GM12874 (cell line): ENCODE results near the gene CHN1.

Source experiments
- TF ChIP-seq, protein P1 (sequence below): IDR thresholded peaks from 2 replicates; pipeline ENCODE4 v1.5.1; 2011; ENCODE audit warnings: low read depth, mild to moderate bottlenecking, control low read depth, low read length, moderate library complexity; ENCODE audit not compliant: insufficient read depth

The CHN1 gene

DNA sequence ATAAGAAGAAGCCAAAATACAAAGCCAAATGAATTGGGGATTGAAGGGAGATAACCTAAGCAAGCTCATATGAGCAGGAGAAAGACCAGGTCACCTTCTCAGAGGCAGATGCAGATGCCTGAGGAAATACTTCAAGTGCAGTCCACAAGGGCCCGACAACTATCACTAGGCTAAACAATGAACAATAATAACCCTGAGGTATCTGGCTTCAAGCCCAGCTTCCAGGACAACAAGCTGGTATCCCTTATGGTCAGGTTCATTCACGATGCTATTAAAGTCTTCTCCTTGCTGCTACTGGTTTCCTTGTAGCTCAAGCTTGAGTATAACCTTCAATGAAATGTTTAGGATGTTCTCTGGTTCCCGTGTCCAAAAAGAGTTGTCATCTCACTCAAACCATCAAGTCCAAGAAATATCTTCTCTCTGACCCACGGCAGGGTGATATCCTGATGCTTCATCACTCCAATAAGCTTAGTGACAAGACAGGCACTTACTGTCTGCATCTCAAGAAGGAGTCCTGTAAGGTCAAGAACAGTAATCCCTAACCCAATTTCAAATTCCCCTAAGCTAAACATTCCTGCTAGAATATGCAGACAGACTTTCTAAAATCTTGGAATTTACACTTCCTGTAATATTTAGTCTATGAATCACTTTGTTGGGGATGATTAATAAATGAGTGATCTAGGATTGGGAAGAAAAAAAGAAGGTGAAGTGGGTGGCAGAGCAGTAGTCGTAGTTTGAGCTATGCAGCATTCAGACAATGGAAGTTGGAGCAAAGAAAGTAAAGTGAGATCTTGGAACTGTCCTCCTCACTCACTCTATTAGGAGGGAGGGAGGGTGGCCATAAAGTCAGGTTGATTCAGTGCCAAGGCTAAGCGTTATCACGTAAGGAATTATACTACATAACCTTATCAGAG lies 33.1 kb downstream of the CHN1 start:
- TF ChIP-seq, protein P1, sequence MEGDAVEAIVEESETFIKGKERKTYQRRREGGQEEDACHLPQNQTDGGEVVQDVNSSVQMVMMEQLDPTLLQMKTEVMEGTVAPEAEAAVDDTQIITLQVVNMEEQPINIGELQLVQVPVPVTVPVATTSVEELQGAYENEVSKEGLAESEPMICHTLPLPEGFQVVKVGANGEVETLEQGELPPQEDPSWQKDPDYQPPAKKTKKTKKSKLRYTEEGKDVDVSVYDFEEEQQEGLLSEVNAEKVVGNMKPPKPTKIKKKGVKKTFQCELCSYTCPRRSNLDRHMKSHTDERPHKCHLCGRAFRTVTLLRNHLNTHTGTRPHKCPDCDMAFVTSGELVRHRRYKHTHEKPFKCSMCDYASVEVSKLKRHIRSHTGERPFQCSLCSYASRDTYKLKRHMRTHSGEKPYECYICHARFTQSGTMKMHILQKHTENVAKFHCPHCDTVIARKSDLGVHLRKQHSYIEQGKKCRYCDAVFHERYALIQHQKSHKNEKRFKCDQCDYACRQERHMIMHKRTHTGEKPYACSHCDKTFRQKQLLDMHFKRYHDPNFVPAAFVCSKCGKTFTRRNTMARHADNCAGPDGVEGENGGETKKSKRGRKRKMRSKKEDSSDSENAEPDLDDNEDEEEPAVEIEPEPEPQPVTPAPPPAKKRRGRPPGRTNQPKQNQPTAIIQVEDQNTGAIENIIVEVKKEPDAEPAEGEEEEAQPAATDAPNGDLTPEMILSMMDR: no peak

DNA sequence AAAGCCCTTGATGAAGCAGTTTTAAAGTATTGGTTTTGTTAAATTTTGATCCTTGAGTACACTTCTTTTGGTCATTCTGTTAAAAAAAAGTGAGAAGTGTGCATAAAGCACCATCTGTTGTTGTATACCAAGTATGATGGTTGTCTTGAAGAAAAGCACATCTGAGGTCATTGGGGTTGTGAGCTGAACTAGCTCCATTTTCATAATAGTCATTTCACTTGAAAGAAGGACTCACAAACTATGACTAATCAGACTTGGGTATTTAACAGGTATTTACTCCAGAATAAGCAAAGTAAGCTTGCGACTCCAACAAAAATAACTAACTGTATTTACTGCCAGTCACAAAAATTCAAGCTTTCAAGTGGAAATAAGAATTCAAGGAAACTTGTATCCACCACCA lies 35.1 kb downstream of the CHN1 start:
- TF ChIP-seq, protein P1: no peak

DNA sequence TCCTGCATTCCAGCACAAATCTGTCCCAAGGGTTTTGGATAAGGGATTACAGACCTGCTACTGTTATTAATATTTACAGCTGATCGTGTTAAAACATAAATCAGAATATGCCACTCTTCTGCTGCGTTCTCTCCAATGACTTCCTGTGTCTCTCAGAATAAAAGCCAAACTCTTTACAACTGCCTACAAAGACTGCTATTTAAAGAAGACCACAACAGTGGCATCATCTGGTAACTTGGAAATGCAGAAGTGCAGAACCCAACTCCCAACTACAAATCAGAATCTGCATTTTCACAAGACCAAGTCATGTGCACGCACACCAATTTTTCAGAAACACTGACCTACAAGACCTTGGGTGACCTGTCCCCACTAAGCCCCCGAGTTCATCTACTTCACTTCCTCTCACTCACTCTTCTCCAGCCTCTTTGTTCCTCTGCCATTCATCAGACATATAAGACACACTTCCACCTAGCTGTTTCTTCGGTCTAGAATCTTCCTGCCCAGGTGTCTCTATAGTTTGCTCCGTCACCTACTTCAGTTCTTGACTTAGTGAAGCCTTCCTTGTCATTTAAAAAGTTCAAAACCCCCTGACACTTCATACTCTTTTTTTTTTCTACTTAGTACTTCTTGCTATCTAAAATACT lies 36.0 kb downstream of the CHN1 start:
- TF ChIP-seq, protein P1: no peak

DNA sequence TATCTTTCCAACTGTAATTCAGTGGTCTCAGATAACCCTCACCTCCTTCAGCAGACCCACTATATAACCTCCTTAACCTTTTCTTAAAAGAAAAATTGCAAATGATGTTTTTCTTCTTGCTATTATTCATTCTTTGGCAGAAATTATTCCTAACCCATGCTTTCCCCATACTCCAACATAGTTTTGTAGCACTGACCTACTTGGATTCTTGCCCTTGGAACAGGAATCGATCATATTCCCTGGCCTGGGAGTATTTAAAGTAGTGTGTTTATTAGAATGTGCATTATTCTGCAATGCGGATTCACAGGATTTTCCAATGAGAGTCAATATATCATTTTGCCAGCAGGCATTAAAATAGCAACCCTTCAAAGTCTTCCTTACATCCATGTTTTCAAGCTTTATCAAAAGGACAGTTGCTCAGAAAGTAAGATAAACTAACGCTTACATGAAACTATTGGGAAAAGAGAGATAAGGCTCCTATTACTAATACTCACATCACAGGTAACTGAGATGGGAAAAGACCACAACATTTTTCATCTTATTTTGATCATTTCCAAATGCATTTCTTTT lies 37.4 kb downstream of the CHN1 start:
- TF ChIP-seq, protein P1: no peak

DNA sequence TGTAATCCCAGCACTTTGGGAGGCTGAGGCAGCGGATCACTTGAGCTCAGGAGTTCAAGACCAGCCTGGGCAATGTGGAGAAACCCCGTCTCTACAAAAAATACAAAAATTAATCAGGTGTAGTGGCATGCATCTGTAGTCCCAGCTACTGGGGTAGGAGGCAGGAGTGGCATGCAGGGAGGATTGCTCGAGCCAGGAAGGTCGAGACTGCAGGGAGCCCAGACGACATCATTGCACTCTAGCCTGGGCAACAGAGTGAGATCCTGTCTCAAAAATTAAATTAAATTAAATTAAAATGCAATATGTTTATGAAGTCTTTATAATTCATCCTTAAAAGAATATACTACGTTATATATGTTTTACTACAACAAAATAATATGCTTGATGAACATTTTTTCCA lies 38.1 kb downstream of the CHN1 start:
- TF ChIP-seq, protein P1: no peak

DNA sequence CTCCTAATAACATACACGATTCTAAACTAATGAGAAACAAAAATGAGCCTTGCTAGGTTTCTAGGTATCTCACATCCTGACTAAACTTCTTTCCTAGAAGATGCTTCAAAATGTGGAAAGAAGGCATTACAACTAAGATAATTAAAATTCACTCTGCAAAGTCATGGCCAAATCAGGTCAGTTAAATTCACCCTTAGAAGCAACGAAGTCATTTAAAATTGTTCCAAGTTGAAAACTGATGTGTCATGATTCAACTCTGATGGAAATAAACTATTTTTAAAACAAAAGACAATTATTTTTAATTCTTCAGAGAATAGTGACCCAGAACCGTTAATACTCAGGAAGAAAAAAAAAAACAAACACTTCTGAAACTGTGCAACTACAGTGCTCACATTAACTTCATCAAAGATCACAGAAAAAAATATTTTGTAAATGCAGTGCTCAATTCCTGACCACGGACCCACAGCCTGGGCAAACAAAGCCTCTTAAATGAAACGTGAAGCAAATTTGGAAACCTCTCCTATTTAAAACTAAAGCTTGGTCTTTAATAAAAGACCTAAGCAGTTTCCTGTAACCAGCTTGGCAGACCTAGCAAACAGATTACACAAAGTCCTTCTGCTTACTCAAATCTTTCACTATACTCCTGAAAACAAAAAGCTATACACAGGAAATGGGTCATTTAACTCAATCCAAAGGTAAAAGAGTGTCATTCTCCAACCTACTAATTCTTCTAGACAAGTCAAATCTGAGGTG lies 39.0 kb downstream of the CHN1 start:
- TF ChIP-seq, protein P1: no peak

DNA sequence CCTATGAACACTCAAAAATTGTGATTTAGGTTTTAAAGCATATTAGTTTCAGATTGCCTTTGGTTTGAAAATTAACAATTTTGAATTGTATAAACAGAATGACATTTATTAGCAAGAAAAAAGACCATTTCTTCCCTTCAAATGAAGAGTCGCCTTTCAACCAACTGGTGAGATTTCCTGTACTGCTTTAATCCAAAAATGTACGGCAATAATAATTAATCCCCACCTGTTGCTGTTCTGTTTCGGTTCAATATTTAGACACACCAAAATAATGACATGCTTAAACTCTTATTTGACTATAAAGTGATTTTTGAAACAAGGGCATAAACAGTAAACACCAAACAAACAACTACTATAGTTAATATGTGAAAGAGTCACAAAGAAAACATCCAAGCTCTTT lies 39.6 kb downstream of the CHN1 start:
- TF ChIP-seq, protein P1: no peak
